Cerebellar cortex (tissue), 1 donor: Measurements from ENCODE around the gene ADGRV1.
"Not testable (repeated sequence)": the region's sequence is repeated elsewhere in the genome, so short reads cannot be mapped to it uniquely, and the experiment has no call there.

Source experiments
- DNase-seq: peaks from one replicate; pipeline ENCODE4 v3.0.0-alpha.2; 2015; ENCODE audit warnings: low spot score

The ADGRV1 gene

GRCh38 chr5:90645024-90645610 lies 86.5 kb downstream of the ADGRV1 start:
- no peak for DNase-seq

GRCh38 chr5:90650767-90651166 lies 92.2 kb downstream of the ADGRV1 start:
- no peak for DNase-seq

DNA sequence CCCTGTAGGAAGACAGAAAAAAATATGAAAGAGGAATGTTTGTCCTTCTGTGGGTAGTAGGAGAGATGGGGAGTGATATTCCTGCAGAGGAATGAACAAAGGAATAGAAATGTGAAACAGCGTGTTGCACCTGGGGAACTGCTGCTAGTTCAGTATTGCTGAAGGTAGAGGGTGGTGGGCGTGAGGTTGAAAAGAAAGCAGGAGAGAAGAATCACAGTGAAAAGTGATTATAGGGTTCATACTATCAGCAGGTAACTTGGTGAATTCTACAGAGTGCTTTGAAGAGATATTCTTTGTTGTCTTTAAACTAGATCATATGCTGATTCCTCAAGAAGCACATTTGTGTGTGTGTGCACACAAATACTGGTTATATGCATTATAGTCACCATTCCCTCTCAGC lies 95.6 kb downstream of the ADGRV1 start:
- no peak for DNase-seq

DNA sequence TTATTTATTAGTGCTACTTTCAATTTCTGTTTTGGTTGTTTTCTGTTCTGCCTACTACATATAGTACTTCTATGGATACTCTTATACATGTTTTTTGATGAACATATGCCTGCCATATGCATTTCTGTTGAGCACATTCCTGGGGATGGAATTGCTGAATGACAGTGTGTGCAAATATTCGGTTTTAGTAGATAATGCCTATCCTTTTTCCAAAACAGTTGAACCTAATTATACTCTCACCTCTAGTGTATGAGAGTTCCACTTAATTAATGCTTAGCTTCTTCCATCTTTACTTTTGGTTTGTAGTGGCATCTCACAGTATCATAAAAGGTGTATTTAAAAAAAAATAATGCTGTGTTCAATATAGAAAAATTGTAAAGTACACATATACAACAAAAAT lies 96.8 kb downstream of the ADGRV1 start:
- no peak for DNase-seq

DNA sequence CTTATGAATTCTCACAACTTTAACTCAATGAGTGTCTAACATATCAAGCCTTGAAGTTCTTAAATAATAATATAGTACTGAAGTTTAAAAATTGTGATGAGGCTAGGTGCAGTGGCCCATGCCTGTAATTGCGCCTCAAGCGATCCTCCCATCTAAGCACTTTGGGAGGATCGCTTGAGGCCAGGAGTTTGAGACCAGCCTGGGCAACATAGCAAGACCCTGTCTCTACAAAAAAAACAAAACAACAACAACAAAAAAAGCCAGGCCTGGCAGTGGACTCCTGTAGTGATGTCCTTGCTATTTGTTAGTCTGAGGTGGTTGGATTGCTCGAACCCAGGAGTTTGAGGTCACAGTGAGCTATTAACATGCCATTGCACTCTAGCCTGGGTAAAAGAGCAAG lies 98.4 kb downstream of the ADGRV1 start:
- DNase-seq: no peak

- DNase-seq: no peak
These were observed 99.2 kb downstream of the ADGRV1 start for GRCh38 chr5:90657788-90658187.

DNA sequence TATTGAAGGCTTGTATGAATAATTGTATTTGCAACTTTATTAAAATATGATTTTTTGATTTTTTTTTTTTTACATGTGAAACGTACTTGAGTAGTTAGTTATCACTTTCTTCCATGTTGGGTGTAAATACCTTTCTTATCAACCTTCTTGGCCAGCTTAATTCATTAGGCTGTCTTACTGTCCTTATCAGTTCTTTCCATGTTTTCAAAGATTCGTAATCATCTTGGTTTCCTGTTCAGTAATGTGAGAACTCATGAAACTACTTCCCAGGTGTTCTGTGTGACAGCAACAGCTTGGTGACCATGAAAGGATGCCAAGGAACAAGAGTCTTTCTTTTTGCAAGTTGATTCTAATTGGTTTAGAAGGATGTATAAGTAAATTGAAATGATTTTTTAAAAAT lies 100.0 kb downstream of the ADGRV1 start:
- no peak for DNase-seq

GRCh38 chr5:90668079-90668565 lies 109.5 kb downstream of the ADGRV1 start:
- not testable (repeated sequence) for DNase-seq

GRCh38 chr5:90675222-90675621 lies 116.6 kb downstream of the ADGRV1 start:
- DNase-seq: no peak

- DNase-seq: no peak
These were observed 122.4 kb downstream of the ADGRV1 start for GRCh38 chr5:90680921-90681563.

DNA sequence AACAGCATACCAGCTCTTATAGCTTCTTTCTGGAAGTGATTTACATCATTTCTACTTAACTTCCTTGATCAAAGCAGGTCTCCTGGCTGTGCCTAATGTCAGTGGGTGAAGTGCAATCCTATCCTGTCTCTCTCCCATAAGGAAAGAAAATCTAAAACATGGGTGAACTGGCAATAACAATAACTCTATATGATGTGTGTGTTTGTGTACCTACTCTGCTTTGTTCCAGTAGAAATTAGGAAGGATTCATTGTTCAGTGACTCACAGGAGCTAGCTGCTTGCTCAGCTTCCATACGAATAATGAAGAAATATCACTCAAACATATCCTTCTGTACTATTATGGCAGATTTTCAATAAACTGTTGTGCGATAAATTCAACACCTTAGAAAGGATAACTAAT lies 123.7 kb downstream of the ADGRV1 start:
- DNase-seq: no peak

DNA sequence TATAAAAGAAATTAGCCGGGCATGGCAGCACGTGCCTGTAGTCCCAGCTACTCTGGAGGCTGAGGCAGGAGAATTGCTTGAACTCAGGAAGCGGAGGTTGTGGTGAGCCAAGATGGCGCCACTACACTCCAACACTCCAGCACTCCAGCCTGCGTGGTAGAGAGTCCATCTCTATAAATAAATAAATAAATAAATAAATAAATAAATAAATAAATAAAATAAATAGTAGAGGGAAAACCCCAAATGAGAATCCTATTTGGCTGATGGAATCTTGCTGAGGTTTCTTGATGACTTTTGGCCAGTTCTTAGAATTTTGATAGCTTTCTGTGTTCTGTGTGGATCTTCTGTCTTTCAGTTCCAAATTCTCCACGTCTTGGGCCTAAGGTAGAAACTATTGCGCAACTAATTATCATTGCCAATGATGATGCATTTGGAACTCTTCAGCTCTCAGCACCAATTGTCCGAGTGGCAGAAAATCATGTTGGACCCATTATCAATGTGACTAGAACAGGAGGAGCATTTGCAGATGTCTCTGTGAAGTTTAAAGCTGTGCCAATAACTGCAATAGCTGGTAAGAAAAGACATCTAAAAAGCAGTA lies 126.9 kb downstream of the ADGRV1 start:
- DNase-seq: no peak

GRCh38 chr5:90686363-90686762 lies 127.8 kb downstream of the ADGRV1 start:
- not testable (repeated sequence) for DNase-seq

- not testable (repeated sequence) for DNase-seq
These were observed 128.9 kb downstream of the ADGRV1 start for GRCh38 chr5:90687458-90687857.

DNA sequence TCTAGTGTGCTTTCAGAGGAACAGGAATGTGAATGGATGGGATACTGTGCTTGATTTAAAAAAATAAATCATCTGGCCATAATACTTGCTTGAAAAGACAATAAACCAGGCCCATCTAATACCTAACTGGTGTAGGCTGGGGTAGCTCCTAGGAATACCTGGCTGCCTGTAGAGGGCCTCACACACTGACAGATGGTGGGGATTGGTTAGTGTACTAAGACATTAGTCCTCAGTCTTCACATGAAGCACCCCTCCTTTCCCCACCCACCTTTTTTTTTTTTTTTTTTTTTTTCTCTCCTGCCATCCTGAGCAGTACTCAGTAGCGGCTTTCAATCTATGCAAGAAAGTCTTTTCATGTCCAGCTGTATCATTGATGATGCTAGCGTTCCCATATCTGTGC lies 130.5 kb downstream of the ADGRV1 start:
- no peak for DNase-seq

DNA sequence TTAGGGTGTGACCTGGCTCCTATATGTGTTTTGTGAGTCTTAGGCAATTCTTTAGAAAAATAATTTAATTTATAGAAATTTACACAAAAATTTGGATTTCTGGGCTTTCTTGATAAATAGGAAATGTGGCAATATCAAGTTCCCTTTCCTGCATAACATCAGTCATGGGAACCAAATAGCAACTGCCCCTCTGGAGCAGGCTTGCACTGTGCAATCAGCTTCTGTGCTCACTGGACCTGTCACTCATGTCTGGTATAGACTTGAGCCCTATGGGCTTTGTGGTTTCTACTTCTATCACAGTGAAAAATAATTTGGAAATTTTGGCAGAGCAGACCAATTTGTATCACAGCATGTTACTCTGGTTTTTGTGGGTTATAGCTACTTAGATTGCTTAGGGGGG lies 131.7 kb downstream of the ADGRV1 start:
- DNase-seq: no peak

GRCh38 chr5:90691533-90691932 lies 132.9 kb downstream of the ADGRV1 start:
- no peak for DNase-seq

- DNase-seq: no peak
These were observed 137.6 kb downstream of the ADGRV1 start for GRCh38 chr5:90696153-90696552.

GRCh38 chr5:90700299-90700698 lies 141.7 kb downstream of the ADGRV1 start:
- DNase-seq: no peak

- DNase-seq: no peak
These were observed 145.3 kb downstream of the ADGRV1 start for GRCh38 chr5:90703932-90704331.

GRCh38 chr5:90707698-90708097 lies 149.1 kb downstream of the ADGRV1 start:
- DNase-seq: no peak

DNA sequence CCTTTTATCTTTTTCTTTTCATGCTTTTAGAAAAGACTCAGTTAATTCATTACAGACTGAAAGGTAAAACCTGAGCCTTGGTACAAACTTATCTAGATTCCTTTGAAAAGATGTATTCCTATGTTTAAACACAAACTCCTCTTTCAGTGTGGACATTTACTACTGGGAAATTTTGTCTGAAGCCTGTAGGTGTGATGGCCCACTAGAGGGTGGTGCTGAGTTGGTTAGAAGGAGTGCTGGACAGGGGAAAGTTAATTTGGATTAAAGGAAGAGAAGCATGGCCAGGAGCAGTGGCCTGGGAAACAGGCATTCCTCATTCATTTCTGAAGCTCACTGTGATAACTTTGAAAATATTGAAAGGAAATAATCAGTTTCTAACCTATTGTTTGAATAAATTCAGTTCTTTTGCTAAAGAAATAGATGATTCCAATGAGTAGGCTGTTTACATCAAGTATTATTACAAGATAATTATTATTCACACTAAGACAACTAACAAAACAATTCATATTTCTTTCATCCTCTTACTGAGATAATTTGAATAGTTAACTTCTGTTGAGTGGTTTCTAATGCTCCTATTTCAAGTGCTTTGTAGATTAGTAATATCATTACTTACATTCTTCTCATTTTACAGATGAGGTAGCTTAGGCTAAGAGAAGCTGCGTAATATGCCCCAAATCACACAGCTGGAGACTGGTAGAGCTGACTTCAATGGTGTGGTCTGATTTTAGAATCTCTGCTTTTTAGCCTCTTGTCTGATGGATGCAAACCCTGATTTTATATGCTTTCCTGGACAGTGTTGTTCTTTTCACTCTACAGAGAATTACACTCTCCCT lies 150.9 kb downstream of the ADGRV1 start:
- DNase-seq: peak; percentile 53

GRCh38 chr5:90718387-90718786 lies 159.8 kb downstream of the ADGRV1 start:
- no peak for DNase-seq
